Prostate gland (tissue), 2 donors: ENCODE data around the gene TRIM32. TPM values are rescaled to one million over a fixed set of nuclear protein-coding genes. Genes with fewer than 3 reads are reported as not detected.

Source experiments
- DNase-seq: peaks from one replicate; pipeline ENCODE4 v3.0.0-alpha.2; 2019; ENCODE audit warnings: low spot score
- H3K27ac ChIP-seq, 2 donors: fragments of 200-600 bp; sonication (generic); 2 replicates each; pipeline ENCODE4 v1.5.1; 2017 to 2019
- H3K27me3 ChIP-seq: fragments of 200-600 bp; sonication (generic); replicated peaks from 2 replicates; pipeline ENCODE4 v1.5.1; 2019; ENCODE audit not compliant: insufficient read depth
- H3K36me3 ChIP-seq, 2 donors: fragments of 200-600 bp; sonication (generic); 1 replicate in 1 of 2; 2 replicates in 1 of 2; pipeline versions ENCODE4 v1.5.1 to v1.8.1; 2017 to 2019
- H3K4me1 ChIP-seq: fragments of 200-600 bp; sonication (generic); replicated peaks from 2 replicates; pipeline ENCODE4 v1.5.1; 2019
- H3K4me3 ChIP-seq, 2 donors: fragments of 200-600 bp; sonication (generic); 2 replicates each; pipeline ENCODE4 v1.5.1; 2017 to 2019
- H3K9me3 ChIP-seq: fragments of 200-600 bp; sonication (generic); 2 replicates; pipeline ENCODE4 v1.5.1; 2017
- CTCF ChIP-seq, 4 experiments: fragments of 200-600 bp in 2 of 4; fragments of 450-650 bp in 2 of 4; sonication (generic) in 2 of 4; IDR thresholded peaks; 1 replicate in 3 of 4; 2 replicates in 1 of 4; pipeline ENCODE4 v1.5.1; 2016 to 2019; ENCODE audit warnings: antibody characterized with exemption in 4 of 4, mild to moderate bottlenecking in 2 of 4, moderate library complexity in 2 of 4
- POLR2A ChIP-seq: fragments of 450-650 bp; IDR thresholded peaks from one replicate; pipeline ENCODE4 v1.6.1; 2016; ENCODE audit warnings: antibody characterized with exemption, mild to moderate bottlenecking
- POLR2AphosphoS5 ChIP-seq: sonication (generic); formaldehyde crosslinking; IDR thresholded peaks from one replicate; pipeline ENCODE4 v1.6.1; 2017; ENCODE audit warnings: antibody characterized with exemption
- WGBS: methylation state at CpG from one replicate; pipeline ENCODE4 v1.1.5; 2018; 5-methylcytosine and 5-hydroxymethylcytosine counted together
- intact Hi-C: fragments of 100-400 bp; cut with DNase I; formaldehyde crosslinking; loops from one replicate; pipeline ENCODE4 v1.14.2; 2022
- total RNA-seq, 2 donors: library from RNA; depleted of rRNA; stranded (reverse); fragments of >200 nt; gene quantifications; one replicate each; pipeline ENCODE4 v1.1.0, GENCODE V29; 2016

TRIM32 gene
- total RNA-seq, 2 donors from 2014 or later = 12.3 to 12.4 TPM

- H3K27me3 ChIP-seq = no peaks in the 10 kb centered on the region
- no peak overlapping the region for H3K27ac ChIP-seq
- H3K4me1 ChIP-seq = no peaks in the 10 kb centered on the region
- WGBS = 87% methylated on average over 3 of the region's 3 CpGs
- H3K36me3 ChIP-seq = no peaks in the 10 kb centered on the region
- intact Hi-C loops = no loop called here
- no peak for DNase-seq
- TF ChIP-seq POLR2AphosphoS5 = no peak
- TF ChIP-seq POLR2A = no peak
- no peak for TF ChIP-seq CTCF (IDR thresholded peaks at IDR 0.05)
- no peaks in the 10 kb centered on the region for H3K9me3 ChIP-seq
- no peak overlapping the region for H3K4me3 ChIP-seq
These were observed 4.5 kb downstream of the TRIM32 start for GRCh38 chr9:116691607-116692006.

- no peaks in the 10 kb centered on the region for H3K4me1 ChIP-seq
- no peak for TF ChIP-seq POLR2A
- TF ChIP-seq POLR2AphosphoS5 = no peak
- WGBS = 66% methylated on average over 2 of the region's 2 CpGs
- H3K27ac ChIP-seq = no peak overlapping the region
- no peak for DNase-seq
- no peaks in the 10 kb centered on the region for H3K36me3 ChIP-seq
- intact Hi-C loops = no loop called here
- H3K9me3 ChIP-seq = no peaks in the 10 kb centered on the region
- H3K4me3 ChIP-seq = no peak overlapping the region
- H3K27me3 ChIP-seq = no peaks in the 10 kb centered on the region
These were observed 5.5 kb downstream of the TRIM32 start for GRCh38 chr9:116692616-116693015.

GRCh38 chr9:116693233-116693731 lies 6.2 kb downstream of the TRIM32 start:
- intact Hi-C loops = no loop called here
- 42% methylated on average over 2 of the region's 2 CpGs for WGBS
- DNase-seq = no peak

GRCh38 chr9:116694785-116695291 lies 7.7 kb downstream of the TRIM32 start:
- Histone ChIP-seq H3K4me1 (no peaks in the 10 kb centered on the region), H3K27ac (no peak overlapping the region), H3K9me3 (no peaks in the 10 kb centered on the region), H3K36me3 (peaks cover 7 to 12% of the 10 kb centered on the region in 2 donors), H3K27me3 (no peaks in the 10 kb centered on the region), H3K4me3 (no peak overlapping the region)
- no peak for DNase-seq
- no peak for TF ChIP-seq POLR2AphosphoS5
- intact Hi-C loops = no loop called here
- WGBS = 89% methylated on average over 4 of the region's 4 CpGs

More at GRCh38 chr9:116693233-116693731, 6.2 kb downstream of the TRIM32 start:
- Histone ChIP-seq H3K27ac (no peak overlapping the region), H3K9me3 (no peaks in the 10 kb centered on the region), H3K4me1 (no peaks in the 10 kb centered on the region), H3K27me3 (no peaks in the 10 kb centered on the region), H3K36me3 (peaks cover 0 to 2% of the 10 kb centered on the region in 2 donors), H3K4me3 (no peak overlapping the region)
- TF ChIP-seq CTCF (IDR thresholded peaks at IDR 0.05) (no peak), POLR2A (no peak), POLR2AphosphoS5 (no peak)

GRCh38 chr9:116695438-116695837 lies 8.3 kb downstream of the TRIM32 start:
- H3K4me3 ChIP-seq = no peak overlapping the region
- H3K27me3 ChIP-seq = no peaks in the 10 kb centered on the region
- intact Hi-C loops = no loop called here
- H3K27ac ChIP-seq = no peak overlapping the region
- no peak for DNase-seq
- WGBS = 42% methylated on average over 3 of the region's 3 CpGs
- no peaks in the 10 kb centered on the region for H3K9me3 ChIP-seq
- H3K36me3 ChIP-seq = peaks cover 7 to 12% of the 10 kb centered on the region in 2 donors
- no peaks in the 10 kb centered on the region for H3K4me1 ChIP-seq
- TF ChIP-seq POLR2A (no peak), POLR2AphosphoS5 (no peak), CTCF (IDR thresholded peaks at IDR 0.05) (no peak)

GRCh38 chr9:116697362-116697761 lies 10.3 kb downstream of the TRIM32 start:
- DNase-seq = no peak
- Histone ChIP-seq H3K4me3 (no peak overlapping the region), H3K27me3 (no peaks in the 10 kb centered on the region), H3K27ac (no peak overlapping the region), H3K9me3 (no peaks in the 10 kb centered on the region), H3K36me3 (peaks cover 7 to 12% of the 10 kb centered on the region in 2 donors), H3K4me1 (no peaks in the 10 kb centered on the region)
- WGBS = 91% methylated on average over 1 of the region's 1 CpG
- intact Hi-C loops = no loop called here
- TF ChIP-seq CTCF (IDR thresholded peaks at IDR 0.05) (no peak), POLR2A (no peak), POLR2AphosphoS5 (no peak)
